Lower lobe of right lung (tissue), 2 donors: ENCODE measurements around the gene RFXANK. TPM values are rescaled to one million over a fixed set of nuclear protein-coding genes. Genes with fewer than 3 reads are reported as not detected.

Experiments
- ATAC-seq, 2 donors: fragments of 200-7000 bp; cut with Tn5 transposase; one replicate each; pipeline ENCODE4 v1.9.1; 2020 to 2022; ENCODE audit warnings: mild to moderate bottlenecking in 2 of 2, moderate library complexity in 2 of 2
- DNase-seq: peaks from one replicate; pipeline ENCODE4 v3.0.0-alpha.2; 2020
- H3K27ac ChIP-seq: fragments of 200-600 bp; one replicate; pipeline ENCODE4 v1.8.0; 2022
- H3K27me3 ChIP-seq: fragments of 200-600 bp; one replicate; pipeline ENCODE4 v1.8.0; 2022; ENCODE audit warnings: low read depth
- H3K36me3 ChIP-seq: fragments of 200-600 bp; one replicate; pipeline ENCODE4 v1.8.0; 2022; ENCODE audit warnings: mild to moderate bottlenecking
- H3K4me1 ChIP-seq: fragments of 200-600 bp; one replicate; pipeline ENCODE4 v1.8.0; 2022
- H3K4me3 ChIP-seq: fragments of 200-600 bp; one replicate; pipeline ENCODE4 v1.8.0; 2022; ENCODE audit warnings: mild to moderate bottlenecking
- H3K9me3 ChIP-seq: fragments of 200-600 bp; one replicate; pipeline ENCODE4 v1.8.0; 2022
- intact Hi-C: fragments of 100-400 bp; cut with DNase I; formaldehyde crosslinking; loops from one replicate; pipeline ENCODE4 v1.11.0; 2022
- total RNA-seq: library from RNA; stranded (reverse); fragmentation: NEBNext Ultra II Directional; extraction: Animal tissue kit (Norgen Biotek cat#: 25700); gene quantifications from one replicate; pipeline ENCODE4 v1.2.1, GENCODE V29; 2021
- TF ChIP-seq, protein P1 (sequence below): fragments of 200-600 bp; IDR thresholded peaks from one replicate; pipeline ENCODE4 v1.8.0; 2022; ENCODE audit warnings: antibody characterized with exemption, mild to moderate bottlenecking
- donor health status: DM: no; HTN: yes; CAD: no; lungs with severe emphysema.

Gene RFXANK
- total RNA-seq, 1 donor from 2014 or later, result 67.0 TPM

DNA sequence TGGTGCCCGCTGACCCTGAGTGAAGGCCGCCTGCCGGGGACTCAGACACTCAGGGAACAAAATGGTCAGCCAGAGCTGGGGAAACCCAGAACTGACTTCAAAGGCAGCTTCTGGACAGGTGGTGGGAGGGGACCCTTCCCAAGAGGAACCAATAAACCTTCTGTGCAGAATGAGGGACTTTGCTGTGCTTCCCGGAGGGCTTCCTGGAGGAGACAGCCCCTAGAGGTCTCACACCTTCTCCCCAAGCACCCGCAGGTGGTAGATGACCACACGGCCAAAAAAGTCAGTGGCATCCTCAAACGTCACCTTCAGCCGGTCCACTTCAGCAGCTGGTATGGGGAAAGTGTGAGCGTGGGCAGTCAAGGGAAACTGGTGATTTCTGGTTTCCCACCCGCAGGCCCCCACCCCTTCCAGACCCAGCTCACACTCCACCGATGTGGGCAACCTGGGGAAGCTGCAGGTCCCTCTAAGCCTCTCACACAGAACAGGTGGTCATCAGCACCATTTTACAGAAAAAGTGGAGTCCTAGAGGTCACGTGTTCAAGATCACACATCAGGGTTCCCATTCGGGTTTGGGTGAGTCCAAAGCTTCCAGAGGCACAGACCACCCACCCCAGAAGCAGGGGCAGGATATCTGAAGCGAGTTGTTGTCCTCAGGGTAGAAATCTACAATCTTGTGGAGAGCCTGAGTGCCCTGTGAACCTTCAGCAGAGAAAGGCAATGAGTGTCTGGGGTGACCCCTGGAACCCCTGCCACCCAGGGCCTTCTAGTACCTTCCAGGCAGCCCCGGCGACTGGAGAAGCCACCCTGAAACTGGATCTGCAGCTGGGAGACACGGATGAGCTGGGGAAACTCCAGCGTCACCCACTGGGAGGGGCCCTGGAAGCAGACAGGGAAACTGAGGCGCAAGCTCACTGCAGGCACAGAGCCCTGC is 9.9 kb downstream of the RFXANK start:
- no peak for DNase-seq
- intact Hi-C loops, result no loop called here
- TF ChIP-seq, protein P1, sequence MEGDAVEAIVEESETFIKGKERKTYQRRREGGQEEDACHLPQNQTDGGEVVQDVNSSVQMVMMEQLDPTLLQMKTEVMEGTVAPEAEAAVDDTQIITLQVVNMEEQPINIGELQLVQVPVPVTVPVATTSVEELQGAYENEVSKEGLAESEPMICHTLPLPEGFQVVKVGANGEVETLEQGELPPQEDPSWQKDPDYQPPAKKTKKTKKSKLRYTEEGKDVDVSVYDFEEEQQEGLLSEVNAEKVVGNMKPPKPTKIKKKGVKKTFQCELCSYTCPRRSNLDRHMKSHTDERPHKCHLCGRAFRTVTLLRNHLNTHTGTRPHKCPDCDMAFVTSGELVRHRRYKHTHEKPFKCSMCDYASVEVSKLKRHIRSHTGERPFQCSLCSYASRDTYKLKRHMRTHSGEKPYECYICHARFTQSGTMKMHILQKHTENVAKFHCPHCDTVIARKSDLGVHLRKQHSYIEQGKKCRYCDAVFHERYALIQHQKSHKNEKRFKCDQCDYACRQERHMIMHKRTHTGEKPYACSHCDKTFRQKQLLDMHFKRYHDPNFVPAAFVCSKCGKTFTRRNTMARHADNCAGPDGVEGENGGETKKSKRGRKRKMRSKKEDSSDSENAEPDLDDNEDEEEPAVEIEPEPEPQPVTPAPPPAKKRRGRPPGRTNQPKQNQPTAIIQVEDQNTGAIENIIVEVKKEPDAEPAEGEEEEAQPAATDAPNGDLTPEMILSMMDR, result no peak
- ATAC-seq, result no peak
- H3K27ac ChIP-seq, result peak overlapping the region; percentile 81
- no peaks in the 10 kb centered on the region for H3K27me3 ChIP-seq
- peaks cover 14% of the 10 kb centered on the region for H3K4me1 ChIP-seq
- peaks cover 38% of the 10 kb centered on the region for H3K36me3 ChIP-seq
- H3K4me3 ChIP-seq, result peak overlapping the region; percentile 89
- H3K9me3 ChIP-seq, result no peaks in the 10 kb centered on the region

- DNase-seq, result no peak
- peak overlapping the region; percentile 81 for H3K27ac ChIP-seq
- no peak for ATAC-seq
These were observed 10.6 kb downstream of the RFXANK start for GRCh38 chr19:19202707-19203011.

GRCh38 chr19:19203012-19203856 is 11.2 kb downstream of the RFXANK start, which contains the start of gene NR2C2AP:
NR2C2AP (minus strand) TSS chr19:19203414; CDS start chr19:19203060, 354 bp downstream.
- peak within 1 kb of the TSS; percentile 81 for H3K27ac ChIP-seq
- ATAC-seq, result peak; percentile 92 to 97

More at GRCh38 chr19:19202707-19203011, 10.6 kb downstream of the RFXANK start:
- H3K36me3 ChIP-seq, result peaks cover 31% of the 10 kb centered on the region
- peaks cover 14% of the 10 kb centered on the region for H3K4me1 ChIP-seq
- H3K9me3 ChIP-seq, result no peaks in the 10 kb centered on the region
- TF ChIP-seq, protein P1, result no peak
- intact Hi-C loops, result no loop called here
- no peaks in the 10 kb centered on the region for H3K27me3 ChIP-seq
- peak overlapping the region; percentile 89 for H3K4me3 ChIP-seq

DNA sequence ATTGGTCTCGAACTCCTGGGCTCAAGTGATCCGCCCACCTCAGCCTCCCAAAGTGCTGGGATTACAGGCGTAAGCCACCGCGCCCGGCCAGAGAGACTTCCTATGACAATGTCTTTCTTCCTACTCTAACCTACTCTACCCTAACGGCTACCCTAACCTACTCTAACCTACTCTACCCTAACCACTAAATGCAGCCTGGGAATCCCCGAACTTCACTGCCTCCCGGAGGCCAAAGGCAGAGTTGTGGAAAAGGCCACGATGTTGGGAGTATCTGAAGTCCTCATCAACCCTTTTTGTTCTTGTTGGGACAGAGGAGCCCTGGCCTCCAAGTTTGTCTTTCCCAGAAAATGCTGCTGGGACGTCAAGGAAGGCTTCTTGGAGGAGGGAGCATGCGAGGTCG is 12.1 kb downstream of the RFXANK start:
- H3K36me3 ChIP-seq, result peaks cover 16% of the 10 kb centered on the region
- no peaks in the 10 kb centered on the region for H3K27me3 ChIP-seq
- H3K4me3 ChIP-seq, result no peak overlapping the region
- intact Hi-C loops, result no loop called here
- H3K4me1 ChIP-seq, result peaks cover 14% of the 10 kb centered on the region
- H3K9me3 ChIP-seq, result no peaks in the 10 kb centered on the region
- no peak overlapping the region for H3K27ac ChIP-seq
- DNase-seq (no peak), ATAC-seq (no peak)
- TF ChIP-seq, protein P1, result no peak

More at GRCh38 chr19:19203012-19203856, 11.2 kb downstream of the RFXANK start, which contains the start of gene NR2C2AP:
- TF ChIP-seq, protein P1, result no peak
- Histone ChIP-seq H3K36me3 (peaks cover 25% of the 10 kb centered on the region), H3K9me3 (no peaks in the 10 kb centered on the region), H3K4me3 (peak within 1 kb of the TSS; percentile 89), H3K4me1 (peaks cover 14% of the 10 kb centered on the region), H3K27me3 (no peaks in the 10 kb centered on the region)
- intact Hi-C loops, result no loop called here
- peak; percentile 95 for DNase-seq
